Keratinocyte (primary cell): ENCODE results near the gene ANXA4.

Experiments
- CTCF ChIP-seq, 3 experiments: IDR thresholded peaks in 1 of 3; conservative IDR thresholded peaks in 1 of 3; optimal IDR thresholded peaks in 1 of 3; 2 replicates in 2 of 3; 3 replicates in 1 of 3; pipeline versions ENCODE3 to v1.5.1; 2011; ENCODE audit warnings: low read length in 3 of 3, mild to moderate bottlenecking in 3 of 3, moderate library complexity in 2 of 3, control low read depth in 1 of 3, inconsistent platforms in 1 of 3; ENCODE audit not compliant: insufficient read depth in 2 of 3; ENCODE audit errors: extremely low read depth in 1 of 3
- EZH2 ChIP-seq: IDR thresholded peaks from one replicate; pipeline ENCODE4 v1.6.1; 2012; ENCODE audit warnings: inconsistent platforms, mild to moderate bottlenecking, low read length, moderate library complexity

GRCh38 chr2:69741575-69742321 lies at the start of gene ANXA4:
- TF ChIP-seq CTCF (optimal IDR thresholded peaks at IDR 0.05 in 1 of 3, IDR thresholded peaks at IDR 0.05 in 1 of 3, conservative IDR thresholded peaks at IDR 0.05 in 1 of 3; ENCODE audit: extremely low read depth in 1 of 3, insufficient read depth in 2 of 3, low read length in 3 of 3) (no peak), EZH2 (no peak)
